MM.1S (cell line): ENCODE measurements around the gene ADD2.
"Not testable (repeated sequence)": the region's sequence is repeated elsewhere in the genome, so short reads cannot be mapped to it uniquely, and the experiment has no call there.

Experiments
- EZH2phosphoT487 ChIP-seq: fragments of 300-600 bp; sonication (generic); IDR thresholded peaks from 2 replicates; pipeline ENCODE4 v1.6.1; 2018; ENCODE audit warnings: antibody characterized with exemption, low read length
- TF ChIP-seq, protein P1 (sequence below): fragments of 300-600 bp; sonication (generic); IDR thresholded peaks from 2 replicates; pipeline ENCODE4 v1.5.1; 2016; ENCODE audit warnings: antibody characterized with exemption, low read length, mixed read lengths

DNA sequence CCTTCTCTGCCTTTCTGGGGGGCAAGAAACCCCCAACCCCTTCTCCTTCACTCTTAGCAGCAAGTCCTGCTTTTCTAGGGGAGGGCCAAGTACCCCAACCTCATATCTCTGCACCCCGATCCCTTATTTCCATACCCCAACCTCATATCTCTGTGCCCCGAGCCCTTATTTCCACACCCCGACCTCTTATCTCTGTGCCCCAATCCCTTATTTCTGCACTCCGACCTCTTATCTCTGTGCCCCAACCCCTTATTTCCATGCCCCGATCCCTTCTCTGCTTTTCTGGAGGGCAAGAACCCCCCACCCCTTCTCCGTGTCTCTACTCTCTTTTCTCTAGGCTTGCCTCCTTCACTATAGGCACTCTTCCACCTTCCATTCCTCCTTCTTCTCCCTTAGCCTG lies 146.5 kb downstream of the ADD2 start:
- TF ChIP-seq, protein P1, sequence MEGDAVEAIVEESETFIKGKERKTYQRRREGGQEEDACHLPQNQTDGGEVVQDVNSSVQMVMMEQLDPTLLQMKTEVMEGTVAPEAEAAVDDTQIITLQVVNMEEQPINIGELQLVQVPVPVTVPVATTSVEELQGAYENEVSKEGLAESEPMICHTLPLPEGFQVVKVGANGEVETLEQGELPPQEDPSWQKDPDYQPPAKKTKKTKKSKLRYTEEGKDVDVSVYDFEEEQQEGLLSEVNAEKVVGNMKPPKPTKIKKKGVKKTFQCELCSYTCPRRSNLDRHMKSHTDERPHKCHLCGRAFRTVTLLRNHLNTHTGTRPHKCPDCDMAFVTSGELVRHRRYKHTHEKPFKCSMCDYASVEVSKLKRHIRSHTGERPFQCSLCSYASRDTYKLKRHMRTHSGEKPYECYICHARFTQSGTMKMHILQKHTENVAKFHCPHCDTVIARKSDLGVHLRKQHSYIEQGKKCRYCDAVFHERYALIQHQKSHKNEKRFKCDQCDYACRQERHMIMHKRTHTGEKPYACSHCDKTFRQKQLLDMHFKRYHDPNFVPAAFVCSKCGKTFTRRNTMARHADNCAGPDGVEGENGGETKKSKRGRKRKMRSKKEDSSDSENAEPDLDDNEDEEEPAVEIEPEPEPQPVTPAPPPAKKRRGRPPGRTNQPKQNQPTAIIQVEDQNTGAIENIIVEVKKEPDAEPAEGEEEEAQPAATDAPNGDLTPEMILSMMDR, result not testable (repeated sequence)
- TF ChIP-seq EZH2phosphoT487, result not testable (repeated sequence)
